ENCODE measurements around the gene OR5AP2.

DNA sequence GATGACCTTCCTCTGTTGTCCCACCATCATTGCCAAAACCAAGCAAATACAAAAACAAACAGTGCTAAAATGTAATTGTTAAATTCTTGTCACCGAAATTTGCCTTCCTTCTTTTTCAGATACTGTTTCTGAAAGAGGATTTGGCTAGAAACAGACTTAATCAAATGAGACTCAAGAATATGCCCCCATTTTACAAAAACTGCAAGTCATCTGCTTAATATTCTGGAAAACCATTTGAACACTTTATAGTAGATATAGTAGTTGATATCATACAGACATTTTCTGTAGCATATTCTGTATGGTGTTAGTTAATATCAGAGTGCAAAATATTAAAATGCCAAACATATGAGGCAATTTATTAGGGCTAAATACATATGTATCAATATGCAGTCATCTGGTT lies 31.1 kb downstream of the OR5AP2 start:
- no peak for TF ChIP-seq POLR2AphosphoS5 (IDR thresholded peaks at IDR 0.05)
- TF ChIP-seq, protein P1, sequence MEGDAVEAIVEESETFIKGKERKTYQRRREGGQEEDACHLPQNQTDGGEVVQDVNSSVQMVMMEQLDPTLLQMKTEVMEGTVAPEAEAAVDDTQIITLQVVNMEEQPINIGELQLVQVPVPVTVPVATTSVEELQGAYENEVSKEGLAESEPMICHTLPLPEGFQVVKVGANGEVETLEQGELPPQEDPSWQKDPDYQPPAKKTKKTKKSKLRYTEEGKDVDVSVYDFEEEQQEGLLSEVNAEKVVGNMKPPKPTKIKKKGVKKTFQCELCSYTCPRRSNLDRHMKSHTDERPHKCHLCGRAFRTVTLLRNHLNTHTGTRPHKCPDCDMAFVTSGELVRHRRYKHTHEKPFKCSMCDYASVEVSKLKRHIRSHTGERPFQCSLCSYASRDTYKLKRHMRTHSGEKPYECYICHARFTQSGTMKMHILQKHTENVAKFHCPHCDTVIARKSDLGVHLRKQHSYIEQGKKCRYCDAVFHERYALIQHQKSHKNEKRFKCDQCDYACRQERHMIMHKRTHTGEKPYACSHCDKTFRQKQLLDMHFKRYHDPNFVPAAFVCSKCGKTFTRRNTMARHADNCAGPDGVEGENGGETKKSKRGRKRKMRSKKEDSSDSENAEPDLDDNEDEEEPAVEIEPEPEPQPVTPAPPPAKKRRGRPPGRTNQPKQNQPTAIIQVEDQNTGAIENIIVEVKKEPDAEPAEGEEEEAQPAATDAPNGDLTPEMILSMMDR (IDR thresholded peaks at IDR 0.05): no peak
